ENCODE results near the gene SNAPIN. TPM values are rescaled to one million over a fixed set of nuclear protein-coding genes. Genes with fewer than 3 reads are reported as not detected.
"Not testable (repeated sequence)": the region's sequence is repeated elsewhere in the genome, so short reads cannot be mapped to it uniquely, and the experiment has no call there.

Gene SNAPIN
- total RNA-seq, 2 donors from 2014 or later: 29.3 to 33.0 TPM

DNA sequence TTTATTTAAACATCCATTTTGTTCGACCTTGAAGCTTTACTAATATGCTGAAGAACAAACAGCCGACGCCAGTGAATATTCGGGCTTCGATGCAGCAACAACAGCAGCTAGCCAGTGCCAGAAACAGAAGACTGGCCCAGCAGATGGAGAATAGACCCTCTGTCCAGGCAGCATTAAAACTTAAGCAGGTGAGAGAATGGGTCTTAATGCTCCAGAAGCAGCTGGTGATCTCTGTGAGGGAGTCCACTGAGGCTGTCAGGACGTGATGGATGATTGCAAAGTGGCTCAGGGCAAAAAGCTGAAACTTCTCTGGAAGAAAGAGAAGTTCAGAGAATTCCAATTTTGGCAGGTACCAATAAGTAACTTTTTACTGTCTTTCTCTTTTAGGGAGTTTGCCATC, 20.2 kb upstream of the SNAPIN start:
- no peak overlapping the region for H3K27ac ChIP-seq
- H3K36me3 ChIP-seq: peaks cover 42% of the 10 kb centered on the region
- H3K4me1 ChIP-seq: peaks cover 5% of the 10 kb centered on the region
- no peaks in the 10 kb centered on the region for H3K27me3 ChIP-seq
- DNase-seq: no peak
- TF ChIP-seq, protein P1, sequence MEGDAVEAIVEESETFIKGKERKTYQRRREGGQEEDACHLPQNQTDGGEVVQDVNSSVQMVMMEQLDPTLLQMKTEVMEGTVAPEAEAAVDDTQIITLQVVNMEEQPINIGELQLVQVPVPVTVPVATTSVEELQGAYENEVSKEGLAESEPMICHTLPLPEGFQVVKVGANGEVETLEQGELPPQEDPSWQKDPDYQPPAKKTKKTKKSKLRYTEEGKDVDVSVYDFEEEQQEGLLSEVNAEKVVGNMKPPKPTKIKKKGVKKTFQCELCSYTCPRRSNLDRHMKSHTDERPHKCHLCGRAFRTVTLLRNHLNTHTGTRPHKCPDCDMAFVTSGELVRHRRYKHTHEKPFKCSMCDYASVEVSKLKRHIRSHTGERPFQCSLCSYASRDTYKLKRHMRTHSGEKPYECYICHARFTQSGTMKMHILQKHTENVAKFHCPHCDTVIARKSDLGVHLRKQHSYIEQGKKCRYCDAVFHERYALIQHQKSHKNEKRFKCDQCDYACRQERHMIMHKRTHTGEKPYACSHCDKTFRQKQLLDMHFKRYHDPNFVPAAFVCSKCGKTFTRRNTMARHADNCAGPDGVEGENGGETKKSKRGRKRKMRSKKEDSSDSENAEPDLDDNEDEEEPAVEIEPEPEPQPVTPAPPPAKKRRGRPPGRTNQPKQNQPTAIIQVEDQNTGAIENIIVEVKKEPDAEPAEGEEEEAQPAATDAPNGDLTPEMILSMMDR (IDR thresholded peaks at IDR 0.05): no peak
- intact Hi-C loops (cut with DNase I): no loop called here
- no peak overlapping the region for H3K9ac ChIP-seq (ENCODE audit: low read depth in 2 of 2, low read length in 2 of 2)
- no peaks in the 10 kb centered on the region for H3K9me3 ChIP-seq
- H3K4me3 ChIP-seq: no peak overlapping the region

DNA sequence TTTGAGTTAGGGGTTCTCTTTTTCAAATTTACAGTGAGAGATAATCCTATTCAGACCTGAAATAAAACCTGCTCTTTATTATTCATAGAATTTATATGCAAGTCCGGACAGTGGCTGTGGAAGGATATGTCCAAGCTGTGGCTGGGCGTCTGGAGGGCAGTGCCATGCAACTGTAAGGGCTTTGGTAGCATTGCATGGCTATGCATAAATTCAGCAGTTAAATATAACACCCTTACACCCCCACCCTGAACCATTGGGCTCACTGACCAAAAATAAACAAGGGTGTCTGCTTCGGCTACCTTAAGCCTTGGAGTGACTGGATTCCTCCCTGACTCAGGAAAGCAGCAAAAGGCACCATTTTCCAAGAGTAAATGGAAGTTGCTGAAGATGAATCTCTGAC, 19.2 kb upstream of the SNAPIN start:
- TF ChIP-seq, protein P1 (IDR thresholded peaks at IDR 0.05): no peak
- no peak overlapping the region for H3K4me3 ChIP-seq
- no peak for DNase-seq
- no peak overlapping the region for H3K27ac ChIP-seq
- H3K9ac ChIP-seq (ENCODE audit: low read depth in 2 of 2, low read length in 2 of 2): no peak overlapping the region
- no peaks in the 10 kb centered on the region for H3K27me3 ChIP-seq
- intact Hi-C loops (cut with DNase I): no loop called here
- no peaks in the 10 kb centered on the region for H3K9me3 ChIP-seq
- peaks cover 42% of the 10 kb centered on the region for H3K36me3 ChIP-seq
- H3K4me1 ChIP-seq: peaks cover 5% of the 10 kb centered on the region

DNA sequence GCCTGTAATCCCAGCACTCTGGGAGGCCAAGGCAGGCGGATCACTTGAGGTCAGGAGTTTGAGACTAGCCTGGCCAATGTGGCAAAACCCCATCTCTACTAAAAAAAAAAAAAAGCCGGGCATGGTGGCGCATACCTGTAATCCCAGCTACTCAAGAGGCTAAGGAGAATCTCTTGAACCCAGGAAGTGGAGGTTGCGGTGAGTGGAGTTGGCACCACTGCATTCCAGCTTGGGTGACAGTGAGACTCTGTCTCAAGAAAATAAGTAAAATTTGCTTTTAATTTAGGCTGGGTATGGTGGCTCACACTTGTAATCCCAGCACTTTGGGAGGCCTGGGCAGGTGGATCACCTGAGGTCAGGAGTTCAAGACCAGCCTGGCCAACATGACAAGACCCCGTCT, 18.3 kb upstream of the SNAPIN start:
- DNase-seq; H3K9ac ChIP-seq (ENCODE audit: low read depth in 2 of 2, low read length in 2 of 2); H3K27me3 ChIP-seq; intact Hi-C loops (cut with DNase I); H3K9me3 ChIP-seq; H3K4me3 ChIP-seq; H3K4me1 ChIP-seq; H3K27ac ChIP-seq: not testable (repeated sequence)
- H3K36me3 ChIP-seq: peaks cover 48% of the 10 kb centered on the region

DNA sequence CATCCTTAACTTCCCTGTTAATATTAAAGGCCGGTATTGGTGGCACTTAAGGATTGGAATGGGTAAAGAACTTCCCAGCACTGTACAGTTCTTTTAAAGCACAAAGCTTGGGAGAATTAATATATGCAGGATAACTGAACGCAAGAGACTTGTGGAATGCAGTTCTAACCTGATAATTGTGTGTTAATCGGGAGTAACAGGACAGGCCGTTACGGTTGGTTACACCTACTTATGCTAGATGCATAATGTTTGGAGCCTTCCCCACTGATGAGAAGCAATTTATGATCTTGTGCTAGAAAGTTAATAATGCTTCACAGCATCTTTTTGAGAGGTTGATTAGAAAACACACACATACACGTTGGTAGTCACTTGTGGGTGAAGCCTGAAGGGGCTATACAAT, 17.6 kb upstream of the SNAPIN start:
- Histone ChIP-seq H3K27me3 (no peaks in the 10 kb centered on the region), H3K4me3 (no peak overlapping the region), H3K4me1 (no peaks in the 10 kb centered on the region), H3K9ac (ENCODE audit: low read depth in 2 of 2, low read length in 2 of 2) (no peak overlapping the region), H3K36me3 (peaks cover 48% of the 10 kb centered on the region), H3K9me3 (no peaks in the 10 kb centered on the region), H3K27ac (no peak overlapping the region)
- DNase-seq: no peak
- TF ChIP-seq, protein P1 (IDR thresholded peaks at IDR 0.05): no peak
- intact Hi-C loops (cut with DNase I): no loop called here

DNA sequence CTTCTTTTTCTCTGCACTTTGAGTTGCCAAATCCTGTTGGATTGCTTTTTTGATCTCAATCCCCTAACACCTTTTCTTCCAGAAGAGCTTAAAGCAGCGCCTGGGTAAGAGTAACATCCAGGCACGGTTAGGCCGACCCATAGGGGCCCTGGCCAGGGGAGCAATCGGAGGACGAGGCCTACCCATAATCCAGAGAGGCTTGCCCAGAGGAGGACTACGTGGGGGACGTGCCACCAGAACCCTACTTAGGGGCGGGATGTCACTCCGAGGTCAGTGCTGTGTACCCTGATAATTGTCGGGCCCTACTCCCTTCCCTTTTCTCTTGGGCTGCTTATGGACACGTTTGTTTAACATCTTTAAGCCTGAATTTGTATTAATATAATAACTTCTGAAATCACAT, 16.3 kb upstream of the SNAPIN start:
- DNase-seq: no peak
- Histone ChIP-seq H3K4me3 (no peak overlapping the region), H3K36me3 (peaks cover 48% of the 10 kb centered on the region), H3K9me3 (no peaks in the 10 kb centered on the region), H3K27ac (no peak overlapping the region), H3K9ac (ENCODE audit: low read depth in 2 of 2, low read length in 2 of 2) (no peak overlapping the region), H3K27me3 (no peaks in the 10 kb centered on the region), H3K4me1 (no peaks in the 10 kb centered on the region)
- intact Hi-C loops (cut with DNase I): no loop called here
- TF ChIP-seq, protein P1 (IDR thresholded peaks at IDR 0.05): no peak

DNA sequence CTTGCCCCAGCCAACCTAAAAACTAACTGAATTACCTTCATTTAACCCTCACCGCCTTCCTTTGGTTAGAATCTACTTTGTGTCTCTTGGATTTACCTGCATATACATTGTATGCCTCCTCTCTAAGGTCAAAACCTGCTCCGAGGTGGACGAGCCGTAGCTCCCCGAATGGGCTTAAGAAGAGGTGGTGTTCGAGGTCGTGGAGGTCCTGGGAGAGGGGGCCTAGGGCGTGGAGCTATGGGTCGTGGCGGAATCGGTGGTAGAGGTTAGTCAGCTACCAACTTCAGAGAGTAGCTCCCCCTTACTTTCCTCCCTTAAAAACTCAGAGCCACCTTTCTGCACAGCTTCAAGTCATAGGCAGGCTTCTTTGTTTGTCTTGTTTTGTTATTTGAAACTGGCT, 15.4 kb upstream of the SNAPIN start:
- Histone ChIP-seq H3K9ac (ENCODE audit: low read depth in 2 of 2, low read length in 2 of 2) (no peak overlapping the region), H3K9me3 (no peaks in the 10 kb centered on the region), H3K4me1 (no peaks in the 10 kb centered on the region), H3K4me3 (no peak overlapping the region), H3K36me3 (peaks cover 46% of the 10 kb centered on the region), H3K27me3 (no peaks in the 10 kb centered on the region), H3K27ac (no peak overlapping the region)
- TF ChIP-seq, protein P1 (IDR thresholded peaks at IDR 0.05): no peak
- no peak for DNase-seq
- intact Hi-C loops (cut with DNase I): no loop called here
